ENCODE results near the gene INPP5A. TPM values are rescaled to one million over a fixed set of nuclear protein-coding genes. Genes with fewer than 3 reads are reported as not detected.

The INPP5A gene
- total RNA-seq, 1 donor from 2014 or later, result 36.3 TPM

- peaks cover 14% of the 10 kb centered on the region for H3K9me3 Mint-ChIP-seq (ENCODE audit: unreplicated experiment)
- H3K27ac Mint-ChIP-seq (ENCODE audit: unreplicated experiment), result no peak overlapping the region
- H3K4me3 Mint-ChIP-seq (ENCODE audit: unreplicated experiment), result no peak overlapping the region
- TF ChIP-seq, protein P1, sequence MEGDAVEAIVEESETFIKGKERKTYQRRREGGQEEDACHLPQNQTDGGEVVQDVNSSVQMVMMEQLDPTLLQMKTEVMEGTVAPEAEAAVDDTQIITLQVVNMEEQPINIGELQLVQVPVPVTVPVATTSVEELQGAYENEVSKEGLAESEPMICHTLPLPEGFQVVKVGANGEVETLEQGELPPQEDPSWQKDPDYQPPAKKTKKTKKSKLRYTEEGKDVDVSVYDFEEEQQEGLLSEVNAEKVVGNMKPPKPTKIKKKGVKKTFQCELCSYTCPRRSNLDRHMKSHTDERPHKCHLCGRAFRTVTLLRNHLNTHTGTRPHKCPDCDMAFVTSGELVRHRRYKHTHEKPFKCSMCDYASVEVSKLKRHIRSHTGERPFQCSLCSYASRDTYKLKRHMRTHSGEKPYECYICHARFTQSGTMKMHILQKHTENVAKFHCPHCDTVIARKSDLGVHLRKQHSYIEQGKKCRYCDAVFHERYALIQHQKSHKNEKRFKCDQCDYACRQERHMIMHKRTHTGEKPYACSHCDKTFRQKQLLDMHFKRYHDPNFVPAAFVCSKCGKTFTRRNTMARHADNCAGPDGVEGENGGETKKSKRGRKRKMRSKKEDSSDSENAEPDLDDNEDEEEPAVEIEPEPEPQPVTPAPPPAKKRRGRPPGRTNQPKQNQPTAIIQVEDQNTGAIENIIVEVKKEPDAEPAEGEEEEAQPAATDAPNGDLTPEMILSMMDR (IDR thresholded peaks at IDR 0.05; ENCODE audit: partially characterized antibody, unreplicated experiment), result no peak
- H3K4me1 Mint-ChIP-seq (ENCODE audit: low read depth, unreplicated experiment), result peaks cover 18% of the 10 kb centered on the region
- peaks cover 14% of the 10 kb centered on the region for H3K27me3 Mint-ChIP-seq (ENCODE audit: unreplicated experiment)
- H3K36me3 Mint-ChIP-seq (ENCODE audit: unreplicated experiment), result peaks cover 8% of the 10 kb centered on the region
- DNase-seq, result no peak
These were observed 215.4 kb downstream of the INPP5A start for GRCh38 chr10:132752961-132753360.

- H3K36me3 Mint-ChIP-seq (ENCODE audit: unreplicated experiment), result peaks cover 8% of the 10 kb centered on the region
- TF ChIP-seq, protein P1 (IDR thresholded peaks at IDR 0.05; ENCODE audit: partially characterized antibody, unreplicated experiment), result no peak
- peak; percentile 50 for DNase-seq
- H3K27me3 Mint-ChIP-seq (ENCODE audit: unreplicated experiment), result peaks cover 12% of the 10 kb centered on the region
- no peak overlapping the region for H3K4me3 Mint-ChIP-seq (ENCODE audit: unreplicated experiment)
- H3K27ac Mint-ChIP-seq (ENCODE audit: unreplicated experiment), result peak overlapping the region; percentile 40
- peaks cover 13% of the 10 kb centered on the region for H3K4me1 Mint-ChIP-seq (ENCODE audit: low read depth, unreplicated experiment)
- peaks cover 14% of the 10 kb centered on the region for H3K9me3 Mint-ChIP-seq (ENCODE audit: unreplicated experiment)
These were observed 216.0 kb downstream of the INPP5A start for GRCh38 chr10:132753596-132753995.

GRCh38 chr10:132754071-132754470 lies 216.5 kb downstream of the INPP5A start:
- Mint-ChIP-seq H3K4me3 (ENCODE audit: unreplicated experiment) (no peak overlapping the region), H3K9me3 (ENCODE audit: unreplicated experiment) (peaks cover 14% of the 10 kb centered on the region), H3K4me1 (ENCODE audit: low read depth, unreplicated experiment) (peaks cover 11% of the 10 kb centered on the region), H3K27ac (ENCODE audit: unreplicated experiment) (peak overlapping the region; percentile 40), H3K27me3 (ENCODE audit: unreplicated experiment) (peaks cover 10% of the 10 kb centered on the region), H3K36me3 (ENCODE audit: unreplicated experiment) (peaks cover 8% of the 10 kb centered on the region)
- TF ChIP-seq, protein P1 (IDR thresholded peaks at IDR 0.05; ENCODE audit: partially characterized antibody, unreplicated experiment), result no peak
- no peak for DNase-seq

DNA sequence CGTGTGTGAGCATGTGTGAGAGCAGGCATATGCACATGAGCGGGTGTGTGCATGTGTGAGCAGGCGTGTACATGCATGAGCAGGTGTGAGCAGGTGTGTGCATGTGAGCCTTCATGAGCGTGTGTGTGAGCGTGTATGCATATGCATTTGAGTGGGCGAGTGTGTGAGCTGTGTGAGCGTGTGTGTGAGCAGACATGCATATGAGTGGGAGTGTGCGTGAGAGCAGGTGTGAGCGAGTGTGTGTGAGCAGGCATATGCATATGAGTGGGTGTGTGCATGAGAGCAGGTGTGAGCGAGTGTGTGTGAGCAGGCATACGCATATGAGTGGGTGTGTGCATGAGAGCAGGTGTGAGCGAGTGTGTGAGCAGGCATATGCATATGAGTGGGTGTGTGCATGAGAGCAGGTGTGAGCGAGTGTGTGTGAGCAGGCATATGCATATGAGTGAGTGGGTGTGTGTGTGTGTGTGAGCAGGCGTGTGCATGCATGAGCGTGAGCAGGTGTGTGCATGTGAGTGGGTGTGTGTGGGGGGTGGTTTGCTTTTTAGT lies 217.7 kb downstream of the INPP5A start:
- H3K27ac Mint-ChIP-seq (ENCODE audit: unreplicated experiment), result peak overlapping the region; percentile 35
- peaks cover 10% of the 10 kb centered on the region for H3K9me3 Mint-ChIP-seq (ENCODE audit: unreplicated experiment)
- no peak overlapping the region for H3K4me3 Mint-ChIP-seq (ENCODE audit: unreplicated experiment)
- H3K27me3 Mint-ChIP-seq (ENCODE audit: unreplicated experiment), result peaks cover 11% of the 10 kb centered on the region
- peaks cover 10% of the 10 kb centered on the region for H3K4me1 Mint-ChIP-seq (ENCODE audit: low read depth, unreplicated experiment)
- H3K36me3 Mint-ChIP-seq (ENCODE audit: unreplicated experiment), result peaks cover 8% of the 10 kb centered on the region
- TF ChIP-seq, protein P1 (IDR thresholded peaks at IDR 0.05; ENCODE audit: partially characterized antibody, unreplicated experiment), result no peak
- no peak for DNase-seq

- Mint-ChIP-seq H3K36me3 (ENCODE audit: unreplicated experiment) (peaks cover 10% of the 10 kb centered on the region), H3K9me3 (ENCODE audit: unreplicated experiment) (peaks cover 12% of the 10 kb centered on the region), H3K27me3 (ENCODE audit: unreplicated experiment) (peaks cover 12% of the 10 kb centered on the region), H3K4me3 (ENCODE audit: unreplicated experiment) (no peak overlapping the region), H3K4me1 (ENCODE audit: low read depth, unreplicated experiment) (peaks cover 9% of the 10 kb centered on the region), H3K27ac (ENCODE audit: unreplicated experiment) (no peak overlapping the region)
- TF ChIP-seq, protein P1 (IDR thresholded peaks at IDR 0.05; ENCODE audit: partially characterized antibody, unreplicated experiment), result no peak
- no peak for DNase-seq
These were observed 219.0 kb downstream of the INPP5A start for GRCh38 chr10:132756591-132756990.
